Measurements from ENCODE around the gene B4GALNT4. TPM values are rescaled to one million over a fixed set of nuclear protein-coding genes. Genes with fewer than 3 reads are reported as not detected.

B4GALNT4 gene
- total and polyA plus RNA-seq, 2 of the 13 experiments (the other 11 are each of a cell fraction or from before 2014, with no cell fraction given) = 30.5 to 50.1 TPM

GRCh38 chr11:359181-359714, 10.1 kb upstream of the B4GALNT4 start:
- Histone ChIP-seq H3K27ac (ENCODE audit: extremely low read length, insufficient read depth, low read length) (no peak overlapping the region), H3K4me1 (ENCODE audit: insufficient read depth, low read length) (peaks cover 29% of the 10 kb centered on the region), H3K79me2 (ENCODE audit: insufficient read depth, low read length) (no peaks in the 10 kb centered on the region), H3K4me3 (replicated peaks in 1 of 3; ENCODE audit: insufficient read depth in 1 of 3, low read depth in 2 of 3, low read length in 3 of 3) (no peak overlapping the region), H3K9me3 (ENCODE audit: low read length) (peaks cover 9% of the 10 kb centered on the region), H4K20me1 (ENCODE audit: insufficient read depth, low read length) (no peaks in the 10 kb centered on the region), H2AFZ (ENCODE audit: low read length) (no peak overlapping the region), H3K27me3 (ENCODE audit: control insufficient read depth in 1 of 2, insufficient read depth in 2 of 2, low read length in 2 of 2) (peaks cover 3 to 6% of the 10 kb centered on the region in 2 experiments; a peak in 3 of 5 replicates), H3K4me2 (ENCODE audit: low read depth, low read length) (no peak overlapping the region), H3K36me3 (replicated peaks in 1 of 2; ENCODE audit: control insufficient read depth in 1 of 2, insufficient read depth in 2 of 2, low read length in 2 of 2) (no peaks in the 10 kb centered on the region), H3K9ac (ENCODE audit: insufficient read depth, low read depth, low read length) (no peak overlapping the region)
- ATAC-seq = no peak
- in situ Hi-C loops (cut with HindIII; ENCODE audit: extremely low pct_ligation_motif_present, low pct_unique_long_range_greater_than_20kb) = no loop called here
- TF ChIP-seq GMEB1 (CRISPR knock-in tag; IDR thresholded peaks at IDR 0.05; ENCODE audit: borderline replicate concordance) (no peak), CSRNP1 (CRISPR knock-in tag; IDR thresholded peaks at IDR 0.05) (no peak), ATM (IDR thresholded peaks at IDR 0.05; ENCODE audit: borderline replicate concordance) (no peak)
- 16% methylated on average over 4 of the region's 5 CpGs for WGBS (ENCODE audit: low lambda C conversion rate)
- BruUV-seq (replicated peaks) = no TSS peak
- intact Hi-C loops (cut with micrococcal nuclease; ENCODE audit: unreplicated experiment) = loop anchor here (5.0 kb wide), 1 partner anchor 52 kb away; the partner anchor contains the start of gene IFITM2
- ChIA-PET CTCF (ENCODE audit: low intra/inter-chr PET ratio, low total read pairs) (no interaction called here), POLR2A (no interaction called here)
- DNase-seq (ENCODE audit: low spot score) = no peak
- no peak for FAIRE-seq
